Stimulated activated CD8-positive, alpha-beta memory T cell treated with anti-CD3 and anti-CD28 coated beads, Interleukin-7, amount 100 ng/mL, for 24 hours (primary cell): Measurements from ENCODE around the gene MARCO.
"Not testable (repeated sequence)": the region's sequence is repeated elsewhere in the genome, so short reads cannot be mapped to it uniquely, and the experiment has no call there.

Experiments used
- DNase-seq: peaks from one replicate; pipeline ENCODE4 v3.0.0-alpha.2; 2020; ENCODE audit warnings: low read depth

Gene MARCO

DNA sequence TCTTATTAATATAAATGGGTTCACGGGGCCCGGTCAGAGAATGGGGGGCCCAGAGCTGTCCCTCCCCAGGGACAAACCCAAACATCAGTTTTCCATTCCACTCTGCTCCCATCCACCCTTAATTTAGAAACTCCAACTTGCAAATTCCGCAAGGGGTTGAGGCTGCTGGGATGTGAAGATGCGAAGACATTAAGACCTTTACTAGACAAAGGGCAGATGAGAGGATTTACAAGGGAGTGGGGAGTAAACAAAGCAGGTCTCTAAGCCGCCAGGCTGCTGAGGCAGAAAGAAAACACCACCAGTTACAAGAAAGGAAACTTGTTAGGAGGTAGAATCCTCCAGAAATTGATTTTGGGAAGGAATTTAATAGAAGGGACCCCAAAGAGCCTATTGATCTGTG lies 33.1 kb downstream of the MARCO start:
- DNase-seq = no peak

DNA sequence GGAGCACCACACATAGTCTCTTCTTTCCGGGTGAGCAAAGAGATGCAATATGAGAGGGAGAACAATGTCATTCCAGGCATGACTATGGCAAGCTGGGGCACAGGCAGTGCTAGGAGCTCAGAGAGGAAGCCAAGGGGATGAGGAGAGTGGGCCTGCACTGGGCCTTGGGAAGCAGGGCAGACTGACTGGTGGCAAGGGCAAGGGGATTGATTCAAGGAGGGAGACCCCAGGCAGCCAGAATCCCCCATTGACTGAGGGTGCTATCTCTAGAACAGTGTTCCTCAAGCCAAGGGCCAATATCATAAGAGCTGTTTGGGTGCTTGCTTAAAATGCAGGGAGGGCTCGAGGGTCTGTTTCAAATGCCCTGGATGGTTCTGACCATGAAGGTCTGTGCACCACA lies 36.1 kb downstream of the MARCO start:
- DNase-seq = no peak

DNA sequence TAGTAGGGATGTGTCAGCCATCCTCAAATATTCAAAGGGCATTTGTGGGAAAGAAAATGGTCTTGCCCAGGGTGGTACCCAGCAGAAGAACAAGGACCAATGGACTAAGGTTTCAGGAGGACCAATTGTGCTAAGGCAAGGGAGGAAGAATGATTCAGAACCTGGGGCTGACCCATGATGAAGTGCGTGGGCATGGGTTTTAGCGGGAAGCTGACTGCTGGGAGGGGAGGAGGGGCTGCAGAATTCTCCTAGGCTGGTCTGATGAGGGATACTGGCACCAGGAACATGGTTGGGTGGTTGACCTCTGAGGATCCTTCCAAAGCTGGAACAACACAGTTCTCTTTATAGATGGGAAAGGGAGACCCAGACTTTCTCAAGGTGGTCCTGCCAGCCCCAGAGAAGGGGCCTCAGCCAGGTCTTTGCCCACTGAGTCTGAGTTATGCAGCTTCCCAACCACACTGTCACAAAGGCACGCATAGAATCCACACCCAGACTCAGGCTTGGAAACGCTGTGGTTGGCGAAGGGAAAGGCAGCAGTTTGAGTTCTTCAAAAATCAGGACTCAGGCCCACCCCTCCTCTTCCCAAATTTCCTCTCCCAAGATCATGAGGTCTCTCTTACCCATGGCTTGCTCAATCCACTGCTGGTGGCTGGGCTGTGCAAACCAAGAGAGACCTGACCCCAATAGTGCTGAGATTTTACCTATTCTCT lies 37.3 kb downstream of the MARCO start:
- DNase-seq = no peak

DNA sequence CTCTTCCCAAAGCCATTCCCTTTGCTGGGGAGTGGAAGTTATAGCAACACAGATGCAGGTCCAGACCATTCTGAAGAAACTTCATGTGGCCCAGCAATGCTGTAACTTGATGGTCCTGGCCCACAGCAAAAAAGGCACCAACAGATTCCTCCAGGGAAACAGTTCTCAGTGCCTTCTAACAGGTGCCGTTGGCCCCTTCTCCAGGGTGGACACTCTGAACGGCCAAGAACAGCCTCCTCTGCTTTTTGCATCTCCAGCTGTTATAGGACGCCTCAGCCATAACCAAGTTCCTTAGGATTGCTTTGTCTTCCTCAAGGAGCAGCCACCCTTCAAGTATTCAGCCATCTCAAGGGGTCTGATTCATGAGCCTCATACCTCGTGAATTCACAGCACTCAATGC lies 38.0 kb downstream of the MARCO start:
- DNase-seq = no peak

DNA sequence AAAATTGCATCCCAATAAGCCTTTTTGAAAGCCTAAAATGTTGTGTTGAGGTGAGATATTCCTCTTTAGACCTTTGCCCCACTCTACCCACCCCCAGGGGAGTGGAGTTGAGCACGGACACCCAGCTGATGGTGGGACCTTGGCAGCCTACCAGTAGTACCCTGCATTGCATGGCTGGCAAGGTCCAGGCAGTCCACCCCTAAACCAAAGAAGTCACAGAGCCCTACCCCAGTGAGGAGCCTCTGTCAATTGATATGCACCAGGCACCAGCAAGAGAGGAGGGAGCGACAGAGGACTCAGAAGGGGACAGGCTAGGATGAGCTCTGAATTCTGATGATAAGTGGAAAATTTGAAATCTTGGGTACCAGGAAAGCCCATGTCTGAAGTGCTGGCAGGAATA lies 38.6 kb downstream of the MARCO start:
- DNase-seq = no peak

DNA sequence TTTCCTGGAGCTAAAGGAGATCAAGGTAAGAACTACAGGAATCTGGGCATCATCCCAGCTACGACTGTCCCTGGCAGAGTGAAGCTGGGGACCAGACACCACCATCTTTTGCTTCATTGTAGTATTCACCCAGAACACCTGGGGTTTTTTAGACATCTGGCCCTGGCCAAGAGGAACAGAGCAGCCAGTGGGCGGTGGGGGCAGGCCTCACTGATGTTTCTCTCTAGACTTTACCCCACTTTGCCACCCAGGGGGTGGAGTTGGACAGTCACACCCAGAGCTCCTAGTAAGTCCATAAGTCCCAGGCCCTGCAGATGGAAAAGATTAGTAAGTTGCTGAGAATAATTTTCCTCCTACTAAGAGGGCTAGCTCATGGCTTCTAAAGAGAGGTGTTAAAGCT lies 39.6 kb downstream of the MARCO start:
- DNase-seq = no peak

DNA sequence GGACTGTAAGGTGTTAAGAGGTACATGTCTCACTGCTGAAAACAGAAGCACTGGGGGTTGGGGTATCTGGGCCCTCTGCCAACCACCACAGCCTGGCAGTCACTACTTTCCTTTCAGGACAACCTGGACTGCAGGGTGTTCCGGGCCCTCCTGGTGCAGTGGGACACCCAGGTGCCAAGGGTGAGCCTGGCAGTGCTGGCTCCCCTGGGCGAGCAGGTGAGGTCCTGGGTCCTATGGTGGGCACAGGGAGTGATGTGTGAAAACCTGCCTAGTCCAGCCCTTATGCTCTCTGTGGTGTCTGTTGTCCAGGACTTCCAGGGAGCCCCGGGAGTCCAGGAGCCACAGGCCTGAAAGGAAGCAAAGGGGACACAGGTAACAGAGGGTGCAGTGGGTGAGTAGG lies 40.0 kb downstream of the MARCO start:
- no peak for DNase-seq

DNA sequence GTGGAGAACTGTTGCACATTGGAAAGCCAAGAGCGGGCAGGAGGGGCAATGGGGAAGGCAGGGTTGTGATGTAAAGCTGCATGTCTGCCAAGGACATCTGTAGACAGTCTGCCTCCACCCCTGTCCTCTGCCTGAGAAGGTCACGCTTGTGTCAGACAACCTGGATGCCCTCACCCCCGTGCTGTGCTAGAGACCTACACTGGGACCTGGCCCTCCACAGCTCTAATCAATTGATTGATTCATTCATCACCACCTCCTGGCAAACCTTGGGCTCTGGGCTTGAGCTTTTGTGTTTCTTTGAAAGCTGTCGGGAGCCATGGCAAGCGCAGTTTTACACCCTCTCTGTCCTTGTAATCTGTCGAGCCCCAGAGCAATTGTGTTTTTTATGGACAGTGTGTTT lies 41.1 kb downstream of the MARCO start:
- no peak for DNase-seq

DNA sequence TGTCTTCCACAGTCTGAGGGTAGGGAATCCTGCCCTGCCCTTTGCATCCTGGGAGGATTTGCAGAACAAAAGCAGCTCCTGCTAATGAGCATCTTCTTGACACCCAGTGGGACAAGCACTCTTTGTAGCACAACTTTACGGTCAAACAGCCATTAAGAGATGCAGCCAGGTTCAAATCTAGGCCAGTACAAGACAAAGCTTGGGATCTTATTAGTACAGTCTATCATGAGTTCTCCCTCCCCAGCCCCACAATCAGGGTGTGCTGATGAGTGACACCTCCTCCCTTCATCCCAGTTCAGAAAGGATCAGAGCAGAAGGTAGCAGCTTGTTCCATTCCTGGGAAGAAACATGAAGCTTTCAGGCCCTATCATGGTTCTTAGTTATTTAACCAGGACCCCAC lies 41.9 kb downstream of the MARCO start:
- DNase-seq = no peak

DNA sequence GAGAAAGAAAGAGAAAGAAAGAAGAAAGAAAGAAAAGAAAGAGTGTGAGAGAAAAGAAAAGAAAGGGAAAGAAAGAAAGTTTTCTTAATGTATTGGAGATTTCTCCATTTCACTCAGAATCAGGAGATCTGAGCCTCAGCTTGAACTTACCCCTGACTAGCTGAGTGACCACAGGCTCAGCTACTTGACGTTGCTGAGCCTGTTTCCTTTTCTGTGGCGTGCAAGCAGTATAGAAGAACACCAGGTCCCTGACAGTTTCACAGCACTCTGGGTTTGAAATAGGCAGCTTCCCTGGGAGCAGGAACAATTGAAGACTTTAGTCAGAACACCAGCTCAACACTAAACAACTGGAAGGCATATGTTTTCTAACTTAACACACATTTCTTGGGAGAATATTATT lies 44.7 kb downstream of the MARCO start:
- DNase-seq = no peak

DNA sequence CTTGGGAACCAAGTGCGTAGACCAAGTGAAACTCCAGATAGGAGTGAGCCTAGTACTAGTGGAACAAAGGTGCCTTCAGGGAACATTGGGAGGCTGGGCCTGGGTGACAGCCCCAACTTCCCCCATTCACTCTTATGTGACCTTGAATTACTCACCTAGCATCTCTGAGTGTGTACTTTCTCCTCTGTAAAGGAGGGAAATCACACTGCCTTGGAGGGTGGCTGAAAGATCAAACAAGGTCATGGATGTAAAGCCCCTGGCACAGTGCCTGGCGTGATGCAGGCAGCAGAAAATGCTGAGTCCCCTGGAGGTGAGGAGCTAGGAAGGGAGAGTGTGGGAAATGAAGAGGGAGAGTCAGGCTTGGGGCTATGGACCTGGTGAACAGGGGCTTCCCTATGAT lies 45.9 kb downstream of the MARCO start:
- DNase-seq = no peak

DNA sequence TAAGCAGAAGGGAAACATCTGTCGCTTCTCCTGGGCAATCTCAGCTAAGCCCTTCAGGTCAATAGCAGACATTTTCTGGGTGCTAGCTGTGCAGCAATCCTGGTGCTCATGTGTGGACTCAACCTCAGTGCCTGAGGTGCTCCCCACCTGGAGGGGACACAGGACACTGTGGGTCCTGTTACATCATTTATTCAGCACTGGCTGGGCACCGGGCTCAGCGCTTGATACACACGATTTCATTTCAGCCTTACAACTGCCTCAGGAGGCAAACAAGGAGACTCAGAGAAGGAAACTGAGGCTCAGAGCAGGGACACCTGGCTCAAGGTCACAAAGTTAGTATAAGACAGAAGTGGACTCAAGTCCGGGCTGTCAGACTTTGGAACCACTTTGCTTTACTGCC lies 46.7 kb downstream of the MARCO start:
- DNase-seq = no peak

DNA sequence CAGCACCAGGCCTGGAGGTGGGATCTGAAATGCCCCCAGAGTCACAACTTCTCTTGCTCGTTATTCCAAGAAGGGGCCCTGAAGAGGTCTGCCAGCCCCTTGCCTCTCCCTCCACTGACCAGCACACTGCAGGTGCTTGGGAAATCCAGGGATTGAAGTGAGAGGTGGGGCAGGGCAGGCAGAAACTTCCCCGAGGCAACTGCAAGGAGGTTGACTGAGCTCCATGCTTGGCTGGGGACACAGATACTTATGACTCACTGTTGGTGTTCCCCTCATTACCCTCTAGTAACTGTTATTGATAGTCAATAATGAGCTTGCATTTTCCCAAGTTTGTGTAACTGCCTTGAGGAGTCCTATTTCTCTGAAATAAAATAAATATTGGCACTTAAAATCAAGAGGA lies 47.5 kb downstream of the MARCO start:
- no peak for DNase-seq

DNA sequence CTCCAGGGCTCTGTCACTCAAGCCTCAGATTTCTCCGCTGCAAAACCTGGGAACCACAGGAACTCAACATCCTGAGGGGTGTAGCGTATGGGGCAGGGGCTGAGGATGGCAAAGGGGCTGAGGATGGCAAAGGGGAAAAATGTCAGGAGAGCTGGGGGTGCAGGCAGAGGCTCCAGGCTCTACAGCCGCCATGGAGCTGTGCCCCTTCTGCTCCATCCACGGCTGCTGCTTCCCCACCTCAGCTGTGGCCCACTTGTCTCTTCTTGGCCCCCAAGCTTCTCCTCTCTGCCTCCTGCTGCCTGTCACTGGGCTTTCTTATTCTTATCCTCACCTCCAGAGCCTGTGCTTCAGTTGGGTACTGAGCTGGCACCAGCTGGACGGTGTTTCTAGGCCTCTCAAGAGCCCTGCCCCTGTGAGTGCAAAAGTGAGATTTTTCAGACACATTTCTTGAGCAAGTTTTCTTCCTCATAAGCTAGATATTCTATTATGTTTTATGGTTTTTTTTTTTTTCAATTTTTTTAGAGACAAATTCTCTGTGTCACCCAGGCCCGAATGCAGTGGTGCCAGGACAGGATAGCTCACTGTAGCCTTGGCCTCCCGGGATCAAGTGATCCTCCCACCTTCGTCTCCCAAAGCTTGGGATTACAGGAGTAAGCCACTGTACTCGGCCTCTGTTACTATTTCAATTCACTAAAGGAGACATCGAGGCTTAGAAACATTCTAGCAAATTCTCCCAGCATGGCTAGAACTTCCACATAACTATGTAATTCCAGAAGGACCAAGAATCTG lies 49.0 kb downstream of the MARCO start:
- DNase-seq = no peak

DNA sequence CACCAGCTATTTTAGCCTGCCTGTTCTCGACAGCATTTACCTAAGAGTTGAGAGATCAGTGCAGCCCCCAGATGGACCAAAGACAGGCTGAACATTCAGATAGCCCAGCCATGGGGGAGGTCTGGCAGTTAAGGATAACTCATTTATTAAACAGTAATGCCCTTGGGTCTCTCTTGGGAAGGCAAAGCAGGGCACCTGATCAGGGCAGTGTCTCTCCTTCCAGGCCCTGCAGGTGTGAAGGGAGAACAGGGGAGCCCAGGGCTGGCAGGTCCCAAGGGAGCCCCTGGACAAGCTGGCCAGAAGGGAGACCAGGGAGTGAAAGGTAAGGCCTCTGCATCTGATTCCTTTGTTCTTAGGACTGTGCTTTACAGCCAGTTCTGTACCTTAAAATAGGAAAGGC lies 49.6 kb downstream of the MARCO start:
- DNase-seq = no peak

DNA sequence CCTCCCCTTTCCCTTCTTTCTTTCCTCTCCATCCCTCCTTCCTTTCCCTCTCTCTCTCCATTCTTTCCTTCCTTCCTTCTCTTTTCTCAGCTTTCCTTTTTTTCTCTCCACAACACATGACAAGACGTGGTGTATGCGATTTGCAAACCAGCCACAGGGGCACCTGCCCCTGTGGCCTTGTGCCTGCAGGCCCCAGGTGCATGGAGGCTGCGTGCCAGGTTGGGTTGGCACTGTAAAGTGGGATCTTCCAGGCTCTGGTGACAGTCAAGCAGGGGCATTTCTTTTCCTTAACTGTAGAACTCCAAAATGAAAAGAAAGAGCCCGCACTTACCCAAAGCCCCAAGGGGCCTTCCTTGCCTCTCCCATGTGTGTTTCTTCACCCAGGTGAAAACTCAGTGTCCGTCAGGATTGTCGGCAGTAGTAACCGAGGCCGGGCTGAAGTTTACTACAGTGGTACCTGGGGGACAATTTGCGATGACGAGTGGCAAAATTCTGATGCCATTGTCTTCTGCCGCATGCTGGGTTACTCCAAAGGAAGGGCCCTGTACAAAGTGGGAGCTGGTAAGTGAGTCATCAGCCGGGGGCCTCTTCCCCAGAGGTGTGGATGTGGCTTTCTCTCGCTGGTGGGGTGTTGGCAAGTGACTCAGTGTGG lies 50.9 kb downstream of the MARCO start:
- DNase-seq = no peak

DNA sequence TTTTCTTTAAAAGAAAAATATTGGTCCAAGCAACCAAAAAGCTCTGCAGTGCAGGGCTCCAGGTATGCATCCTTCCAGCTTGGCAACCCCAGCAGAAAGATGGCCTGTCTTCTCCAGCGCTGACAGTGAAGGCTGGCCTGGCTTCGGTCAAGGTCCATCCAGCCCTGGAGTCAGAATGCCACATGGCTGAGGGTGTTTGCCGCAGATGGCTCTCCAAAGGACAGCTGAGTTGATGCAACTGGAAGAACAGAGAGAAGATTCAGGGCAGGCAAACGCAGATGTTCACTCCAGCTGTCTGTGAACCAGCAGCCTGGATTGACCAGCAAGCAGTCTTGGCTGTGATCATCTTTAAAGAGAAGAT lies 51.4 kb downstream of the MARCO start:
- no peak for DNase-seq

DNA sequence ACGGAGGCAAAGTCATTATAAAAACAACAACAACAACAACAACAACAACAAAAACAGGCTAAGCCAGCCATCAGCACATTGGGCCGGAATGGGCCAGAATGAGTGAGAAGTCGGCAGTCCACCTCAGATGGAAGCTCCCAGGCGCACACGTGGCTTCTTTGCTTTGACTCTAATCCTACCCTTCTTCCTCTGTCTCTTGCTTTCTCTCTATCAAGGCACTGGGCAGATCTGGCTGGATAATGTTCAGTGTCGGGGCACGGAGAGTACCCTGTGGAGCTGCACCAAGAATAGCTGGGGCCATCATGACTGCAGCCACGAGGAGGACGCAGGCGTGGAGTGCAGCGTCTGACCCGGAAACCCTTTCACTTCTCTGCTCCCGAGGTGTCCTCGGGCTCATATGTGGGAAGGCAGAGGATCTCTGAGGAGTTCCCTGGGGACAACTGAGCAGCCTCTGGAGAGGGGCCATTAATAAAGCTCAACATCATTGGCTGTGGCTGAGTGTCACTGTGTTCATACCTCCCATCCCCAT lies 52.2 kb downstream of the MARCO start:
- DNase-seq = no peak

DNA sequence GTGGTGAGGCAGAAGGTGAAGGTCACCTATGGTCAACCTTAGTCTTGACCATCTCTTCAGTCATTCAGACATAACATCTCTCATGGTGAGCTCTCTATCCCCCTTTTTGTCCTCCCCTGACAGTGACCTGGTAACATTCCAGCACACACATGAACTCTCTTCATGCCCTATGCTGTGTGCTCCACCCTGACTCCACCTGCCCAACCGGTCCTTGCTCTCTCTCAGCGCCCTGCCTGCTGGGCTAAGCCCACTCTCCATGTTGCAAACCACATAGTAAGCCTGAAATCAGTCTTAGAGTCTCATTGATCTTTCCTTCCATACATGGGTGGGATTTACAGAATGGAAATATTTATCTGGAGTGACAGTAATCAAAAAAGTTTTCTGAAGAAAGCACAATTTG lies 52.8 kb downstream of the MARCO start:
- DNase-seq = no peak

DNA sequence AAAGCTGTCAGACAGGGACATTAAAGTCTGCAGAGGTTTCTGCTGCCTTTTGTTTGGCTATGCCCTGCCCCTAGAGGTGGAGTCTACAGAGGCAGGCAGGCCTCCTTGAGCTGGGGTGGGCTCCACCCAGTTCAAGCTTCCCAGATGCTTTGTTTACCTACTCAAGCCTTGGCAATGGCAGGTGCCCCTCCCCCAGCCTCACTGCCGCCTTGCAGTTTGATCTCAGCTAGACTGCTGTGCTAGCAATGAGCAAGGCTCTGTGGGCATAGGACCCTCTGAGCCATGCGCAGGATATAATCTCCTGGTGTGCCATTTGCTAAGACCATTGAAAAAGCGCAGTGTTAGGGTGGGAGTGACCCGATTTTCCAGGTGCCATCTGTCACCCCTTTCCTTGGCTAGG lies 61.9 kb downstream of the MARCO start:
- DNase-seq = not testable (repeated sequence)

DNA sequence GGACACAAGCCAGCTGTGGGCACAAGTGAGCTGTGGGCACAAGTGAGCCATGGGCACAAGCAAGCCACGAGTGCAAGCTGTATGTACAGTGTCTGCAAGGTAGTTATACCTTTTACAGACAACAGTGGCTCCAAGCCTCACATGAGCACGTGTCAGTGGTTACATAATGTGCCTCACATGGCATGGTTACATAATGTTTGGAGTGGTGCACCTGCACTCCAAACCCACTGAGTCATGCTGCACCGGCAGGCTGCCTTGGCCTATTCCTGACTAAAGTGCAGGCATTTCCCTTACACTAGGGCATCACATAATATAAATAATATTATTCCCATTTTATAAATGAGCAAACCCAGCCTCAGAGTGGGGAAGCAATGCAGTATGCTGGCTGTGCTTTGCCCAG lies 62.6 kb downstream of the MARCO start:
- no peak for DNase-seq

DNA sequence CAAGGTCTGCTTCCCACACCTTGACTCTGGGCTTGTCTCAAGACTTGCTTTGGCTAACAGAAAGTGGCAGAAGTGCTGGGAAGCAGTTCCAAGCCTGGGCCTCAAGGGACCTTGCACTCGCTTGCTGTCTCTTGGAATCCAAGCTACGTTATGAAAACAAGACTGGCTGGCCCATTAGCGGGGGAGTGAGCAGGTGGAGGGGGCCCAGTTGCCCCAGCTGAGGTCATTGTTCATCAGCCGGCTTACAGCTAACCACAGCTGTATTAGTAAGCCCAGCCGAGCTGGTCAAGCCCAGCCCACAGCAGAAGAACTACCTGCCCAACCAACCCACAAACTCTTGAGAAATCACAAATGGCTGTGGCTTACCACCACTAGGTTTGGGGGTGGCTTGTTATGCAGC lies 63.1 kb downstream of the MARCO start:
- DNase-seq = no peak

DNA sequence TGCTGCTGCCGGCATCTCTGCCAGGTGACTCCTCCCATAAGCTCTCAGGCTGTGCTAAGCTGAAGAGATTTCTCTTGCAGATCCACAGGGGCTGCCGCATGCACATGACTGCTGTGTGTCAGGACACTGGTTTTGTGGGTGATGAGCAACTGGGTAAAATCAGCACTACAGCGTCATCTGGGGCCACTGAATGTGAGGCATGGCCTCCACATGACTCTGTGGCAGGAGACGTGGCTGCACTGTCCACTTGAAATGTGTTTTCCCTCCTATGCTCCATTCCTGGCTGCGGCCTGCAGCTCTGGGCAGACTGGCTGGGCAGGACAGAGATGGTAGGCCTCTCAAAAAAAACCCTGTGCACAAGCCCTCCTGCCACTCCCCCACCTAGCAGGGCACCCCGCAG lies 63.6 kb downstream of the MARCO start:
- no peak for DNase-seq
